ENCODE data around the gene BCL2L15.
A peak's percentile ranks its signal among the peaks of the same experiment; 100 is the strongest.

GRCh38 chr1:113874012-113874879, 13.1 kb downstream of the BCL2L15 start:
- no peak for TF ChIP-seq EZH2 (IDR thresholded peaks at IDR 0.05; ENCODE audit: insufficient read depth, low read length)
- TF ChIP-seq CTCF (IDR thresholded peaks at IDR 0.05; ENCODE audit: insufficient read depth, low read depth, low read length), result peak; percentile 32
